Pancreas (tissue), 10 donors: ENCODE results near the gene CENPA. TPM values are rescaled to one million over a fixed set of nuclear protein-coding genes. Genes with fewer than 3 reads are reported as not detected.

Experiments used
- ATAC-seq, 4 donors: fragments of 200-7000 bp; cut with Tn5 transposase; one replicate each; pipeline versions ENCODE4 v1.8.0 to v1.9.1; 2020; ENCODE audit warnings: mild to moderate bottlenecking in 4 of 4, moderate library complexity in 4 of 4
- DNase-seq, 6 donors: peaks; one replicate each; pipeline ENCODE4 v3.0.0-alpha.2; 2020
- FAIRE-seq: peaks from 2 replicates; lab custom pipeline; 2012; peaks lifted over from hg19 to GRCh38; lab: Jason Lieb, UNC
- H3K27ac ChIP-seq, 4 donors: fragments of 200-600 bp; sonication (generic); 1 replicate in 3 of 4; 2 replicates in 1 of 4; pipeline versions ENCODE4 v1.5.0 to v1.8.0; 2020
- H3K27me3 ChIP-seq, 4 donors: fragments of 200-600 bp; one replicate each; pipeline ENCODE4 v1.8.0; 2021
- H3K36me3 ChIP-seq, 3 donors: fragments of 200-600 bp; sonication (generic) in 1 of 3; one replicate each; pipeline versions ENCODE4 v1.5.0 to v1.8.0; 2020 to 2021
- H3K4me1 ChIP-seq, 3 donors: fragments of 200-600 bp; one replicate each; pipeline ENCODE4 v1.8.0; 2021
- H3K4me3 ChIP-seq, 4 donors: fragments of 200-600 bp; sonication (generic) in 2 of 4; one replicate each; pipeline versions ENCODE4 v1.5.0 to v1.8.0; 2020 to 2021
- H3K9me3 ChIP-seq, 4 donors: fragments of 200-600 bp; one replicate each; pipeline ENCODE4 v1.8.0; 2021
- WGBS, 2 donors: extraction: QIAGEN DNeasy Blood & Tissue Kit; methylation state at CpG; one replicate each; pipeline ENCODE4 v1.1.7; 2013; 5-methylcytosine and 5-hydroxymethylcytosine counted together
- intact Hi-C, 3 donors: fragments of 100-400 bp; cut with DNase I; formaldehyde crosslinking; loops; one replicate each; pipeline versions ENCODE4 v1.11.1 to v1.14.2; 2022
- polyA plus RNA-seq, 2 donors: library from polyadenylated mRNA; stranded (reverse); fragments of 200-250 nt; gene quantifications; one replicate each; pipeline ENCODE4 v1.2.3, GENCODE V29; 2013
- total RNA-seq, 6 donors: library from RNA; stranded (reverse); fragmentation: NEBNext Ultra II Directional in 4 of 6; extraction: Animal tissue kit (Norgen Biotek cat#: 25700) in 4 of 6; gene quantifications; one replicate each; pipeline versions ENCODE4 v1.2.1 to v1.2.4, GENCODE V29; 2021 to 2023
- TF ChIP-seq, protein P1 (sequence below), 4 donors: fragments of 200-600 bp; sonication (generic) in 3 of 4; IDR thresholded peaks; one replicate each; pipeline versions ENCODE4 v1.5.0 to v1.8.0; 2021; ENCODE audit warnings: antibody characterized with exemption in 4 of 4
- donor health status: healthy with polysubstance abuse.
- donor health status: DM: no; HTN: no; CAD: no; lungs with moderate emphysema.
- donor health status: DM: no; HTN: no; CAD: no.
- donor health status: control.
- donor health status: control.
- donor health status: Bipolar disorder and iron deficiency.
- donor health status: DM: yes; HTN: yes; CAD: no.
- donor health status: DM: no; HTN: no; CAD: no.
- donor health status: DM: no; HTN: no; CAD: no.
- donor health status: DM: yes; HTN: yes; CAD: no.

The CENPA gene
- total and polyA plus RNA-seq, 8 donors, result 0.14 to 1.2 (median 0.47) TPM; not detected in 3

DNA sequence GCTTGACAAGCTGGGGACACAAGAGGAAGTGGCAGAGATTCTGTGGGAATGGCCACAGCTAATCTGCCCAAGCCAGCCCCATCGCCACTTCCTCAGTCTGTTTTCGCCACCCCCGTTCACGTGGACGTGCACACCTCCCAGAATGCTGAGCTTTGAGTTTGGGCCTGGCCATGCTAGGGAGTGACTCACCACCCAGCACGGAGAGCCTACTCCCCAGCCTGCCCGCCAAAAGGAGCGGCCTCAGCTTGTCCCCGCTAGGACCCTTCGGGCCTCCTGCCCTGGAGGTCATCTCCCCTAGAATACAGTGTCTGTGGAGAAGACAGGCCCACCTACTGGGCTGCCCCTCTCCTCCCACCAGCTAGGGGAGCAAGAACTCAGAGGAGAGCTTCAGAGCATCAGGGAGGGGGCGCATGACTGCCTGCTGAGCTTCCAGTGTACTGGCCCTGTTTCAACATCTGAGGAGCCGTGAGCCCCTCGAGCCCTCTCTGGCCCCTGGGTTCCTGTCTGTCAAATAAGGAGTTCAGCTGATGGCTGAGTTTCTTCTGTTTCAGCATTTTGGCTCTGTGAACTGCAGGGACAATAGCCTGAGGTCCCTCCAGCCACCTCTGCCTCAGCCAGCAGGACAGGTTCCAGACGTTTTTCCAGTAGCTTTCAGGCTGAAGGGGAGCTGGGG, 16.6 kb upstream of the CENPA start:
- DNase-seq (peak in 2 of 6 donors; percentile 29 to 75), ATAC-seq (peak in 3 of 4 donors; percentile 15 to 42 (median 19)), FAIRE-seq (no peak)
- no peaks in the 10 kb centered on the region for H3K36me3 ChIP-seq
- TF ChIP-seq, protein P1, sequence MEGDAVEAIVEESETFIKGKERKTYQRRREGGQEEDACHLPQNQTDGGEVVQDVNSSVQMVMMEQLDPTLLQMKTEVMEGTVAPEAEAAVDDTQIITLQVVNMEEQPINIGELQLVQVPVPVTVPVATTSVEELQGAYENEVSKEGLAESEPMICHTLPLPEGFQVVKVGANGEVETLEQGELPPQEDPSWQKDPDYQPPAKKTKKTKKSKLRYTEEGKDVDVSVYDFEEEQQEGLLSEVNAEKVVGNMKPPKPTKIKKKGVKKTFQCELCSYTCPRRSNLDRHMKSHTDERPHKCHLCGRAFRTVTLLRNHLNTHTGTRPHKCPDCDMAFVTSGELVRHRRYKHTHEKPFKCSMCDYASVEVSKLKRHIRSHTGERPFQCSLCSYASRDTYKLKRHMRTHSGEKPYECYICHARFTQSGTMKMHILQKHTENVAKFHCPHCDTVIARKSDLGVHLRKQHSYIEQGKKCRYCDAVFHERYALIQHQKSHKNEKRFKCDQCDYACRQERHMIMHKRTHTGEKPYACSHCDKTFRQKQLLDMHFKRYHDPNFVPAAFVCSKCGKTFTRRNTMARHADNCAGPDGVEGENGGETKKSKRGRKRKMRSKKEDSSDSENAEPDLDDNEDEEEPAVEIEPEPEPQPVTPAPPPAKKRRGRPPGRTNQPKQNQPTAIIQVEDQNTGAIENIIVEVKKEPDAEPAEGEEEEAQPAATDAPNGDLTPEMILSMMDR (IDR thresholded peaks at IDR 0.05), result no peak
- intact Hi-C loops, result no loop called here
- H3K27ac ChIP-seq, result peak overlapping the region in 2 of 4 donors; percentile 22 to 38
- H3K9me3 ChIP-seq, result no peaks in the 10 kb centered on the region
- H3K27me3 ChIP-seq, result no peaks in the 10 kb centered on the region
- H3K4me1 ChIP-seq, result peaks cover 19 to 34% (median 23%) of the 10 kb centered on the region in 3 donors
- no peak overlapping the region for H3K4me3 ChIP-seq
- 78 to 79% methylated on average over 14 of the region's 14 CpGs for WGBS, 2 donors

DNA sequence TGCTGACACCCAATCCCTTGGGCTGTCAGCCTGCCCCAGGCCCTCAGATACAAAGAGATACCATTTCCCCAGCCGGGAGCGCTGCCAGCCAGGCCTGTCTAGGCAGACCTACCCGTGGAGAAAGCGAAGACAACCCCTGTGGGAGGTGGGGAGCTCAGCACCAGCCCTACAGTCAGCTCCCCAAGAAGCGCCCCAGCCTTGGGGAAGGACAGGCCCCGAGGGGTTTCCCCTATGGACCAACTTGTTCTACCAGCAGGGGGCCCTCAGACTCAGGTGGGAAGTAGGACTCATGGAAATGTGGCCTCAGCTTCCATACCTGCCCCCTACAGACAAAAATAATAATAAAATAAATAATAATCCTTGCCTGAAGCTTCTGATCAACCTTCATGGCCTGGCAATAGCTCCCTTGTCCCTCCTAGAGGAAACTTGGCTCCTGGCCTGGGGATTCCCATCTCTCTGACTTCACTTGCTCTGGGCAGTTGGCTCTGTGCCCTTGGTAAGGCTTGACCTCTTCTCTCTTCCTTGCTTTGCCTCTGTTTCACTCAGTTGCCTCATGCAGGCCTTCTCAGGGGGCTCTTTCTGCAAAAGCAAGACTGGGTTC, 14.8 kb upstream of the CENPA start:
- no peak overlapping the region for H3K4me3 ChIP-seq
- intact Hi-C loops, result no loop called here
- H3K4me1 ChIP-seq, result peaks cover 19 to 27% (median 23%) of the 10 kb centered on the region in 3 donors
- FAIRE-seq, result no peak
- TF ChIP-seq, protein P1 (IDR thresholded peaks at IDR 0.05), result peak in 1 of 4 donors; percentile 15
- H3K9me3 ChIP-seq, result no peaks in the 10 kb centered on the region
- H3K27me3 ChIP-seq, result no peaks in the 10 kb centered on the region
- H3K36me3 ChIP-seq, result peaks cover 0 to 9% (median 7%) of the 10 kb centered on the region in 3 donors
- peak; percentile 29 to 71 (median 52) for ATAC-seq
- DNase-seq, result peak in 5 of 6 donors; percentile 60 to 87 (median 69)
- peak overlapping the region in 2 of 4 donors; percentile 64 to 72 for H3K27ac ChIP-seq
- WGBS, 2 donors, result 71 to 73% methylated on average over 6 of the region's 6 CpGs

DNA sequence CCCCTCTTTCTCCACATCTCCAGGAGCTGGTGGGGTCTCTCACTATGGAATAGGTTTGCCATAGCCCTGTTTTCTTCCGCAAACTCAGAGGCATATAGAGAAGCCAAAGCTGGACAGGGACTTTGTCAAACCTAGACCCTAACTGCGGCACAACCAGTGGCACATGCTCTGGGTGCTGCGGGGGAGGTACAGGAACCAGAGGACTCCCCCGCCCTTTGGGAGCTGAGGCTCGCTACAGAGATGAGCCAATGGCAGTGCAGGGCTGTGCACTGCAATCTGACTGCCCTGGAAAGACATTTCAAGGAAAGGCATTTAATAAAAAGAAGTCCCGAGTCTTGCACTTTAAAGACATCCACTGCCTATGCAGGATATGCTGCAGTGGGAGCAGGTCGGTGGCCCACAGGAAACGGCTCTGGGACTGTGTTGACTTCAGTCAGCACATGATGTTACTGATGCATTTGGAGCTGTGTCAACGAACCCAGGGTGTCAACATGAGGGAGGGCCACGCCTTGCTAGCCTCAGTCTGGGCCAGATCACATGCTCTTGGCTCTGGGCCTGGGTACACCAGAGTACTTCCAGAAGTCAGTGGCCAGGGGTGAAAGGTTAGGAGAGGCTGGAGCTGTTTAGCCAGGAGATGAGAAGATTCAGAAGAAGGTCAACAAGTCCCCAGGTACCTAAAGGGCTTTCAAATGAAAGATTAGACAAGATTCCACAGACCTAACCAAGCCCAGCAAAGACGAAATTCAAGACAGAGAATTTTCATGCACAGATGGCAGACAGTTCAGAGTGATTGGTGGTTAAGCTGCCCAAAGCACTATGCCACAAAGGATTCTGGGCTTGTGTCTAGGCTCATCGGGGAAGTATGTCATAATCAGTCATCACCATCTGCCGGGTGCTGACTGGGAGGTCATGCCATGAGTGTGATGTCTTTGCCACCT, 13.5 kb upstream of the CENPA start:
- H3K4me3 ChIP-seq, result no peak overlapping the region
- intact Hi-C loops, result no loop called here
- no peaks in the 10 kb centered on the region for H3K27me3 ChIP-seq
- no peaks in the 10 kb centered on the region for H3K9me3 ChIP-seq
- peaks cover 19 to 27% (median 23%) of the 10 kb centered on the region in 3 donors for H3K4me1 ChIP-seq
- H3K27ac ChIP-seq, result peak overlapping the region in 3 of 4 donors; percentile 8 to 72 (median 64)
- peaks cover 0 to 13% (median 9%) of the 10 kb centered on the region in 3 donors for H3K36me3 ChIP-seq
- ATAC-seq (peak; percentile 82 to 90 (median 84)), FAIRE-seq (no peak), DNase-seq (peak in 5 of 6 donors; percentile 84 to 94 (median 91))
- 40 to 41% methylated on average over 13 of the region's 13 CpGs for WGBS, 2 donors
- TF ChIP-seq, protein P1 (IDR thresholded peaks at IDR 0.05), result no peak

DNA sequence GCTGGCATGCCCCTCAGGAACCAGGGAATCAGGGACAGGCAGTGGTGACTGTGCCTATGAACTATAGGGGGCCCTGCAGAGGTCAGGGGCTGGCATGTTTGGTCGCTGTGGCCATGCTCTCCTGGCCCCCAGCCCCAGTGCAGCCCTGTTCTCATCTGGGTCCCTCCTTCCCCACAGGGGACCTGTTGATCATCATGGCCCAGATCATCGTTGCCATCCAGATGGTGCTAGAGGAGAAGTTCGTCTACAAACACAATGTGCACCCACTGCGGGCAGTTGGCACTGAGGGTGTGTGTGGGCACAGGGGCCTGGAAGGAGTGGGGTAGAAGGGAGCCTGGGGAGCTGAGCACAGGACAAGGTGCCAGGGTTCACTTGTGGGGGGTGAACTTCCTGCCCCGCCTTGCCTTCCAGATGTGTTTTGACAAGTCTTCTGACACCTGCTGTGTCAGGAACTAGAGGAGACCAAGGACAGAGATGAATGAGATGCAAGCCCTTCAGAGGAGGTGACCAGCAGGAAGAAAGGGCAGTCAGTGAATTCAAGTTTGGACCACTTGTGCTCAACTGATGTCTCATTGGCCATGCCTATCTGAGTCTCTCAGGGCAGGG, 9.6 kb upstream of the CENPA start:
- H3K27me3 ChIP-seq, result no peaks in the 10 kb centered on the region
- WGBS, 2 donors, result 93 to 100% methylated on average over 5 of the region's 5 CpGs
- no peak overlapping the region for H3K4me3 ChIP-seq
- FAIRE-seq, result no peak
- H3K9me3 ChIP-seq, result no peaks in the 10 kb centered on the region
- ATAC-seq, result no peak
- no peak overlapping the region for H3K27ac ChIP-seq
- peaks cover 0 to 21% (median 13%) of the 10 kb centered on the region in 3 donors for H3K36me3 ChIP-seq
- intact Hi-C loops, result no loop called here
- TF ChIP-seq, protein P1 (IDR thresholded peaks at IDR 0.05), result no peak
- no peak for DNase-seq
- peaks cover 15 to 17% (median 17%) of the 10 kb centered on the region in 3 donors for H3K4me1 ChIP-seq
